Pancreas (tissue), 10 donors: ENCODE data around the gene PLA2G15. TPM values are rescaled to one million over a fixed set of nuclear protein-coding genes. Genes with fewer than 3 reads are reported as not detected.

ENCODE experiments used
- ATAC-seq, 4 donors: fragments of 200-7000 bp; cut with Tn5 transposase; one replicate each; pipeline versions ENCODE4 v1.8.0 to v1.9.1; 2020; ENCODE audit warnings: mild to moderate bottlenecking in 4 of 4, moderate library complexity in 4 of 4
- DNase-seq, 6 donors: peaks; one replicate each; pipeline ENCODE4 v3.0.0-alpha.2; 2020
- FAIRE-seq: peaks from 2 replicates; lab custom pipeline; 2012; peaks lifted over from hg19 to GRCh38; lab: Jason Lieb, UNC
- H3K27ac ChIP-seq, 4 donors: fragments of 200-600 bp; sonication (generic); 1 replicate in 3 of 4; 2 replicates in 1 of 4; pipeline versions ENCODE4 v1.5.0 to v1.8.0; 2020
- H3K27me3 ChIP-seq, 4 donors: fragments of 200-600 bp; one replicate each; pipeline ENCODE4 v1.8.0; 2021
- H3K36me3 ChIP-seq, 3 donors: fragments of 200-600 bp; sonication (generic) in 1 of 3; one replicate each; pipeline versions ENCODE4 v1.5.0 to v1.8.0; 2020 to 2021
- H3K4me1 ChIP-seq, 3 donors: fragments of 200-600 bp; one replicate each; pipeline ENCODE4 v1.8.0; 2021
- H3K4me3 ChIP-seq, 4 donors: fragments of 200-600 bp; sonication (generic) in 2 of 4; one replicate each; pipeline versions ENCODE4 v1.5.0 to v1.8.0; 2020 to 2021
- H3K9me3 ChIP-seq, 4 donors: fragments of 200-600 bp; one replicate each; pipeline ENCODE4 v1.8.0; 2021
- CTCF ChIP-seq, 4 donors: fragments of 200-600 bp; sonication (generic) in 3 of 4; IDR thresholded peaks; one replicate each; pipeline versions ENCODE4 v1.5.0 to v1.8.0; 2021; ENCODE audit warnings: antibody characterized with exemption in 4 of 4
- WGBS, 2 donors: extraction: QIAGEN DNeasy Blood & Tissue Kit; methylation state at CpG; one replicate each; pipeline ENCODE4 v1.1.7; 2013; 5-methylcytosine and 5-hydroxymethylcytosine counted together
- intact Hi-C, 3 donors: fragments of 100-400 bp; cut with DNase I; formaldehyde crosslinking; loops; one replicate each; pipeline versions ENCODE4 v1.11.1 to v1.14.2; 2022
- polyA plus RNA-seq, 2 donors: library from polyadenylated mRNA; stranded (reverse); fragments of 200-250 nt; gene quantifications; one replicate each; pipeline ENCODE4 v1.2.3, GENCODE V29; 2013
- total RNA-seq, 6 donors: library from RNA; stranded (reverse); fragmentation: NEBNext Ultra II Directional in 4 of 6; extraction: Animal tissue kit (Norgen Biotek cat#: 25700) in 4 of 6; gene quantifications; one replicate each; pipeline versions ENCODE4 v1.2.1 to v1.2.4, GENCODE V29; 2021 to 2023
- donor health status: healthy with polysubstance abuse.
- donor health status: DM: no; HTN: no; CAD: no; lungs with moderate emphysema.
- donor health status: DM: no; HTN: no; CAD: no.
- donor health status: control.
- donor health status: control.
- donor health status: Bipolar disorder and iron deficiency.
- donor health status: DM: yes; HTN: yes; CAD: no.
- donor health status: DM: no; HTN: no; CAD: no.
- donor health status: DM: no; HTN: no; CAD: no.
- donor health status: DM: yes; HTN: yes; CAD: no.

The PLA2G15 gene
- total and polyA plus RNA-seq, 8 donors: 3.5 to 14.1 (median 5.6) TPM

GRCh38 chr16:68206245-68206644, 38.9 kb upstream of the PLA2G15 start:
- no peak for FAIRE-seq
- H3K4me3 ChIP-seq: no peak overlapping the region
- H3K9me3 ChIP-seq: no peaks in the 10 kb centered on the region
- H3K4me1 ChIP-seq: no peaks in the 10 kb centered on the region
- no peak for TF ChIP-seq CTCF (IDR thresholded peaks at IDR 0.05)
- no peak for ATAC-seq
- no peak for DNase-seq
- intact Hi-C loops: no loop called here
- no peak overlapping the region for H3K27ac ChIP-seq
- no peaks in the 10 kb centered on the region for H3K36me3 ChIP-seq
- no peaks in the 10 kb centered on the region for H3K27me3 ChIP-seq
- WGBS, 2 donors: 91 to 97% methylated on average over 2 of the region's 2 CpGs

GRCh38 chr16:68214726-68215125, 30.4 kb upstream of the PLA2G15 start:
- no peak for FAIRE-seq

GRCh38 chr16:68215302-68215701, 29.9 kb upstream of the PLA2G15 start:
- no peaks in the 10 kb centered on the region for H3K36me3 ChIP-seq
- H3K27me3 ChIP-seq: no peaks in the 10 kb centered on the region
- FAIRE-seq (no peak), DNase-seq (no peak), ATAC-seq (peak; percentile 36 to 71 (median 58))
- H3K4me1 ChIP-seq: peaks cover 0 to 8% (median 4%) of the 10 kb centered on the region in 3 donors
- peak overlapping the region in 1 of 4 donors; percentile 15 for H3K27ac ChIP-seq
- intact Hi-C loops: no loop called here
- 66 to 68% methylated on average over 1 of the region's 1 CpG for WGBS, 2 donors
- H3K4me3 ChIP-seq: no peak overlapping the region
- no peaks in the 10 kb centered on the region for H3K9me3 ChIP-seq
- no peak for TF ChIP-seq CTCF (IDR thresholded peaks at IDR 0.05)

More at GRCh38 chr16:68214726-68215125, 30.4 kb upstream of the PLA2G15 start:
- Histone ChIP-seq H3K27me3 (no peaks in the 10 kb centered on the region), H3K4me1 (peaks cover 0 to 8% (median 4%) of the 10 kb centered on the region in 3 donors), H3K9me3 (no peaks in the 10 kb centered on the region), H3K27ac (no peak overlapping the region), H3K36me3 (no peaks in the 10 kb centered on the region), H3K4me3 (no peak overlapping the region)
- DNase-seq: no peak
- TF ChIP-seq CTCF (IDR thresholded peaks at IDR 0.05): no peak
- whole genome bisulfite sequencing, 2 donors: 83 to 92% methylated on average over 3 of the region's 3 CpGs
- ATAC-seq: no peak
- intact Hi-C loops: no loop called here

GRCh38 chr16:68216240-68216639, 28.9 kb upstream of the PLA2G15 start:
- no peak for FAIRE-seq
- peak; percentile 65 to 83 (median 72) for ATAC-seq

More at GRCh38 chr16:68216240-68216639, 28.9 kb upstream of the PLA2G15 start:
- no peaks in the 10 kb centered on the region for H3K36me3 ChIP-seq
- peaks cover 0 to 8% (median 4%) of the 10 kb centered on the region in 3 donors for H3K4me1 ChIP-seq
- TF ChIP-seq CTCF (IDR thresholded peaks at IDR 0.05): no peak
- peak overlapping the region in 1 of 4 donors; percentile 23 for H3K27ac ChIP-seq
- no peak for DNase-seq
- no peak overlapping the region for H3K4me3 ChIP-seq
- no peaks in the 10 kb centered on the region for H3K27me3 ChIP-seq
- H3K9me3 ChIP-seq: no peaks in the 10 kb centered on the region
- 69 to 80% methylated on average over 3 of the region's 3 CpGs for WGBS, 2 donors
- intact Hi-C loops: no loop called here
